ENCODE results near the gene ENKD1.

DNA sequence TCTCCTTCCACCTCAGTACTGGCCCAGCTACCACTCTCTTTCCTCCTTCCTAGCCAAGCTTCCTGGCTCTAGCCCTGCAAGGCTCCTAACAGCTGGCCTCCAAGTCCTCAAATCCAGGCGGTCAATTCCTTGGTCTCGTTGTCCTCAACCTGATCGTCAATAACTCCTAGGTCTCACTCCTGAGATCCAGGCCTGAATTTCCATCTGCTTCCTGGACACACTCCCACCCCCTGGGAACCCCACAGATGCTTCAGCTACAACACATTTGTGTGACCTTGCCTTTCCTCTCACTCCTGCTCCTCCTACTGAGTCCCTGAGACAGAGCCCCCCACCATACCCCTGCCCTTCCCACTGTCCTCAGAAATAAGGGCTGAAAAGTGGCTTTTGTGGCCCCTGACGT, 2.3 kb downstream of the ENKD1 start:
- TF ChIP-seq ZFP36 (IDR thresholded peaks at IDR 0.05; ENCODE audit: borderline replicate concordance, low read depth, low read length, partially characterized antibody): no peak
- no peak for TF ChIP-seq NCOR1 (IDR thresholded peaks at IDR 0.05; ENCODE audit: borderline replicate concordance, low read length)
- TF ChIP-seq, protein P1, sequence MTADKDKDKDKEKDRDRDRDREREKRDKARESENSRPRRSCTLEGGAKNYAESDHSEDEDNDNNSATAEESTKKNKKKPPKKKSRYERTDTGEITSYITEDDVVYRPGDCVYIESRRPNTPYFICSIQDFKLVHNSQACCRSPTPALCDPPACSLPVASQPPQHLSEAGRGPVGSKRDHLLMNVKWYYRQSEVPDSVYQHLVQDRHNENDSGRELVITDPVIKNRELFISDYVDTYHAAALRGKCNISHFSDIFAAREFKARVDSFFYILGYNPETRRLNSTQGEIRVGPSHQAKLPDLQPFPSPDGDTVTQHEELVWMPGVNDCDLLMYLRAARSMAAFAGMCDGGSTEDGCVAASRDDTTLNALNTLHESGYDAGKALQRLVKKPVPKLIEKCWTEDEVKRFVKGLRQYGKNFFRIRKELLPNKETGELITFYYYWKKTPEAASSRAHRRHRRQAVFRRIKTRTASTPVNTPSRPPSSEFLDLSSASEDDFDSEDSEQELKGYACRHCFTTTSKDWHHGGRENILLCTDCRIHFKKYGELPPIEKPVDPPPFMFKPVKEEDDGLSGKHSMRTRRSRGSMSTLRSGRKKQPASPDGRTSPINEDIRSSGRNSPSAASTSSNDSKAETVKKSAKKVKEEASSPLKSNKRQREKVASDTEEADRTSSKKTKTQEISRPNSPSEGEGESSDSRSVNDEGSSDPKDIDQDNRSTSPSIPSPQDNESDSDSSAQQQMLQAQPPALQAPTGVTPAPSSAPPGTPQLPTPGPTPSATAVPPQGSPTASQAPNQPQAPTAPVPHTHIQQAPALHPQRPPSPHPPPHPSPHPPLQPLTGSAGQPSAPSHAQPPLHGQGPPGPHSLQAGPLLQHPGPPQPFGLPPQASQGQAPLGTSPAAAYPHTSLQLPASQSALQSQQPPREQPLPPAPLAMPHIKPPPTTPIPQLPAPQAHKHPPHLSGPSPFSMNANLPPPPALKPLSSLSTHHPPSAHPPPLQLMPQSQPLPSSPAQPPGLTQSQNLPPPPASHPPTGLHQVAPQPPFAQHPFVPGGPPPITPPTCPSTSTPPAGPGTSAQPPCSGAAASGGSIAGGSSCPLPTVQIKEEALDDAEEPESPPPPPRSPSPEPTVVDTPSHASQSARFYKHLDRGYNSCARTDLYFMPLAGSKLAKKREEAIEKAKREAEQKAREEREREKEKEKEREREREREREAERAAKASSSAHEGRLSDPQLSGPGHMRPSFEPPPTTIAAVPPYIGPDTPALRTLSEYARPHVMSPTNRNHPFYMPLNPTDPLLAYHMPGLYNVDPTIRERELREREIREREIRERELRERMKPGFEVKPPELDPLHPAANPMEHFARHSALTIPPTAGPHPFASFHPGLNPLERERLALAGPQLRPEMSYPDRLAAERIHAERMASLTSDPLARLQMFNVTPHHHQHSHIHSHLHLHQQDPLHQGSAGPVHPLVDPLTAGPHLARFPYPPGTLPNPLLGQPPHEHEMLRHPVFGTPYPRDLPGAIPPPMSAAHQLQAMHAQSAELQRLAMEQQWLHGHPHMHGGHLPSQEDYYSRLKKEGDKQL (CRISPR knock-in tag; IDR thresholded peaks at IDR 0.05; ENCODE audit: low read depth): no peak
- no peak for TF ChIP-seq ARID2 (CRISPR knock-in tag; IDR thresholded peaks at IDR 0.05; ENCODE audit: borderline replicate concordance)
- TF ChIP-seq EP300 (IDR thresholded peaks at IDR 0.05; ENCODE audit: low read depth in 2 of 2, low read length in 2 of 2): no peak
- TF ChIP-seq EP300 (CRISPR knock-in tag; IDR thresholded peaks at IDR 0.05; ENCODE audit: borderline replicate concordance): no peak

Data from HepG2 (cell line).